Measurements from ENCODE around the gene PPID.
A peak's percentile ranks its signal among the peaks of the same experiment; 100 is the strongest.
"Not testable (repeated sequence)": the region's sequence is repeated elsewhere in the genome, so short reads cannot be mapped to it uniquely, and the experiment has no call there.

The PPID gene

DNA sequence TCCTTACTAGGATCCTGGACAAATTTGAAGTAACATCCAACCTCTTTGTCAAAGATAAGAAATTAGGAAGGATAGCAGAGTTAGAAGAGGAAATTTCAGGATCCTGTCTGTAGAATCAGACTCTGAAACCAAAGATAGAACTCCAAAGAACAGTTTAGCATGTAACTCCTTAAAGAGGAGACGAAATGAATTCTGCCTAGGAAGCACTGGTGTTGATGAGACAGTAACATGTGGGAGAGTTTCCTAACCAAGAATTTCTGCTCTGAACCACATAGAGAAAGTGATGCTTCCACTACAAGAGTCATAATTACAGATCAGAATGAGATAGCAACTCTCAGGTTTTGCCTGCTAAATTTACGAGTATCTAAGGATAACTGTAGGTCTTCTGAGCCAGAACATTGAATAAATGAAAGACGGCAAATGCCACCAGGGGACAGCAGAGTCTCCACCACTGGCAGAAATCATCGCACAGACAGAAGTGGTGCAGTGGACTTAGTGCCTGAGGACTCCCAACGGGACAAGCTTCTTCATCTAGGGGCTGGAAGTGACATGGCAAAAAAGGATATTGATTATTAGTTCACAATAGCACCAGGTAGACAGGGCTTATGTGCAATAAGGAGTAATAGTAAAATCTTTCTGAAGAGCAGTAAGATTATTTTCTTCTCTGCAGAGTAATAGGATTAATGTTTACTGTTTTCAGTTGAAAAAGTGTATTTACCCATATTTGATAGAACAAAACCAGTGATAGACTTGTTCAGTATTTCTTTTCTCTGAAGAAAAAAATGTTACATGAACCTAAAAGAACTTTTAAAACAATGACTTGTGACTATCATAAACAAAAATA lies 6.7 kb upstream of the PPID start:
- Histone ChIP-seq H3K9me3 (ENCODE audit: control insufficient read depth, insufficient read depth, low read length) (no peaks in the 10 kb centered on the region), H3K27me3 (ENCODE audit: control insufficient read depth, insufficient read depth, low read length) (no peaks in the 10 kb centered on the region; the same call in 1 of the 2 replicates), H3K9ac (ENCODE audit: low read depth, low read length) (no peak overlapping the region), H3K4me3 (ENCODE audit: low read depth, low read length) (no peak overlapping the region), H3K27ac (ENCODE audit: low read depth, low read length) (no peak overlapping the region), H3K36me3 (ENCODE audit: control insufficient read depth, insufficient read depth, low read length) (no peaks in the 10 kb centered on the region), H3K4me1 (ENCODE audit: control insufficient read depth, insufficient read depth, low read length) (peaks cover 5% of the 10 kb centered on the region; the same call in 1 of the 2 replicates)

DNA sequence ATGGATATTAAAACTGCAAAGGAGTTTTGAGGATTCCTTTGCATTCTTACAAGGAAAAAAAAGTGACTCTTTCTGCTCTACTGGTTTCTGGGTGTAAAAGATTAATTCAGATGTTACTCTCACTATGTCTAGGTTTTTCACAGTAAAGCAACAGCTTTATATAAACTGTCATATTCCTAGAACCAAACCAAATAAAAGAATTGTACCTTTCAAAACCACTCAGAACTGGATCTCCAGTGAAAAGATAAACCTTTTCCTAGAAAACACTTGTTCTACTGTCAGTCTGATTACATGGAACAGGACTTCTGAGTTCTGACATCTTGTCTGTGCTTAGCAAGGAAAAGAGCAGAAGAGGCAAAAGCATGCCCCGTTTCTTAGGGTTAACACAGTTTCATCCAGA lies 5.0 kb upstream of the PPID start:
- H3K36me3 ChIP-seq (ENCODE audit: control insufficient read depth, insufficient read depth, low read length) = no peaks in the 10 kb centered on the region
- no peaks in the 10 kb centered on the region; the same call in 1 of the 2 replicates for H3K27me3 ChIP-seq (ENCODE audit: control insufficient read depth, insufficient read depth, low read length)
- H3K27ac ChIP-seq (ENCODE audit: low read depth, low read length) = no peak overlapping the region
- no peaks in the 10 kb centered on the region for H3K9me3 ChIP-seq (ENCODE audit: control insufficient read depth, insufficient read depth, low read length)
- peaks cover 8% of the 10 kb centered on the region for H3K4me1 ChIP-seq (ENCODE audit: control insufficient read depth, insufficient read depth, low read length)
- H3K9ac ChIP-seq (ENCODE audit: low read depth, low read length) = no peak overlapping the region
- H3K4me3 ChIP-seq (ENCODE audit: low read depth, low read length) = no peak overlapping the region

DNA sequence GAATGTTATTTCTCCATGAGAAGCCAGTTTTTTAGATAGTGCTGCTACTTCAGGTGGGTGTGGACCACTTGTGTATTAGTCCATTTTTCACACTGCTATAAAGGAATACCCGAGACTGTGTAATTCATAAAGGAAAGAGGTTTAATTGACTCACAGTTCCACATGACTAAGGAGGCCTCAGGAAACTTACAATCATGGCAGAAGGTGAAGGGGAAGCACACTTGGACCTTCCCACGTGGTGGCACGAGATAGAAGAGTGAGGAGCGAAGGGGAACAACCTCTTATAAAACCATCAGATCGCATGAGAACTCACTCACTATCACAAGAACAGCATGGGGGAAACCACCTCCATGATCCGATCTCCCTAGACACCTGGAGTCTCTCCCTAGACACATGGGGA lies 3.4 kb upstream of the PPID start:
- Histone ChIP-seq H3K9ac (ENCODE audit: low read depth, low read length) (no peak overlapping the region), H3K27me3 (ENCODE audit: control insufficient read depth, insufficient read depth, low read length) (no peaks in the 10 kb centered on the region; the same call in 1 of the 2 replicates), H3K4me1 (ENCODE audit: control insufficient read depth, insufficient read depth, low read length) (peaks cover 8% of the 10 kb centered on the region), H3K9me3 (ENCODE audit: control insufficient read depth, insufficient read depth, low read length) (no peaks in the 10 kb centered on the region), H3K27ac (ENCODE audit: low read depth, low read length) (no peak overlapping the region), H3K4me3 (ENCODE audit: low read depth, low read length) (no peak overlapping the region), H3K36me3 (ENCODE audit: control insufficient read depth, insufficient read depth, low read length) (no peaks in the 10 kb centered on the region)

DNA sequence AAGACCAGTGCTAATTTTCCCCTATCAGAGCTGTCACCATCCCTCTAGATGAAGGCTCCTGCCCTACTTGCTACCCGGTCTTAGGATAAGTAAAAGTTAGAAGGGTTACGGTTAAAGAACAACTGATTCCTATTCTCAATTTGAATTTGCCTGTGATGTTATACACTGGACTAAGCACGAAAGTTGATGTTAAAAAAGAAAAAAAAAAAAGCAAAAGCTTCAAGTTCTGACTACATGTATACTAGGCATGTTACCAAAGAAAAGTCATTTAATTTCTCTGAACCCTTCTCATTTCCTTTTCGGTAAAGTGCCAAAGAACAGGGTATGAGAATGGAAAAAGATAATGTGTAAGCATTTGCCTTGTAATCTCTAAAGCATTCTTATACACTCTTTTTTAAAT lies 1.4 kb upstream of the PPID start:
- H3K36me3 ChIP-seq (ENCODE audit: control insufficient read depth, insufficient read depth, low read length) = peaks cover 16% of the 10 kb centered on the region
- no peak overlapping the region for H3K9ac ChIP-seq (ENCODE audit: low read depth, low read length)
- H3K4me3 ChIP-seq (ENCODE audit: low read depth, low read length) = no peak overlapping the region
- no peaks in the 10 kb centered on the region for H3K9me3 ChIP-seq (ENCODE audit: control insufficient read depth, insufficient read depth, low read length)
- peaks cover 8% of the 10 kb centered on the region for H3K4me1 ChIP-seq (ENCODE audit: control insufficient read depth, insufficient read depth, low read length)
- no peaks in the 10 kb centered on the region; the same call in 1 of the 2 replicates for H3K27me3 ChIP-seq (ENCODE audit: control insufficient read depth, insufficient read depth, low read length)
- no peak overlapping the region for H3K27ac ChIP-seq (ENCODE audit: low read depth, low read length)

DNA sequence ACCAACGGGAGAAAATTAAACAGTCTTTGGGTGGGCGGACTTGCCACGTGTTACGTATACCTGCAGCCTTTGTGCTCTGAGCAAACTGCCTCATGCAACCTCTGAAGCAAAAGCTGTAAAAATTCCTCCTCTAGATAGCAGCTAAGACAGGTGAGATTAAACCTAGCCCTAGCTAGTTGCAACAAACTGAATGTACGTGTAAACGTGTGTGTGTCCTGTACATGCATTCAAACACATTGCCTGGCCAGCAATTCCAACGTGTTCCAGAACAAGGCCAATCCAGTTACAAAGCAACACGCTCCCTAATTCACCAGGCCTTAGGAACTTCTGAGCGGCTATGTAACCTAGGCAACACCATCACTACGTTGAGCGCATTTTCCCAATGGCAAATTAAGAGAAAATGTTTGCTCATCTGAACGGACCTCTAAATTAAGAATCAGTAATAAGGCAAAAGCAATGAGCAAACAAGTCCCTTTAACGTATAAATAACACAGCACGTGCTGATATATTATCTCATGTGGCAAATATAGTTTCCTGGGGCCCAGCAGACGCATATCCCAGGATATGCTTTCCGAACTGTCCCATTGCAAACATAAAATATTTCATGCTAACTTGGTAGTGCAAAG lies 792 bp downstream of the PPID start:
- H3K4me1 ChIP-seq (ENCODE audit: control insufficient read depth, insufficient read depth, low read length) = peaks cover 3% of the 10 kb centered on the region
- no peaks in the 10 kb centered on the region for H3K9me3 ChIP-seq (ENCODE audit: control insufficient read depth, insufficient read depth, low read length)
- no peaks in the 10 kb centered on the region for H3K27me3 ChIP-seq (ENCODE audit: control insufficient read depth, insufficient read depth, low read length)
- peak overlapping the region; percentile 82 for H3K4me3 ChIP-seq (ENCODE audit: low read depth, low read length)
- peaks cover 38% of the 10 kb centered on the region for H3K36me3 ChIP-seq (ENCODE audit: control insufficient read depth, insufficient read depth, low read length)
- peak overlapping the region; percentile 81 for H3K9ac ChIP-seq (ENCODE audit: low read depth, low read length)
- peak overlapping the region; percentile 85 for H3K27ac ChIP-seq (ENCODE audit: low read depth, low read length)

DNA sequence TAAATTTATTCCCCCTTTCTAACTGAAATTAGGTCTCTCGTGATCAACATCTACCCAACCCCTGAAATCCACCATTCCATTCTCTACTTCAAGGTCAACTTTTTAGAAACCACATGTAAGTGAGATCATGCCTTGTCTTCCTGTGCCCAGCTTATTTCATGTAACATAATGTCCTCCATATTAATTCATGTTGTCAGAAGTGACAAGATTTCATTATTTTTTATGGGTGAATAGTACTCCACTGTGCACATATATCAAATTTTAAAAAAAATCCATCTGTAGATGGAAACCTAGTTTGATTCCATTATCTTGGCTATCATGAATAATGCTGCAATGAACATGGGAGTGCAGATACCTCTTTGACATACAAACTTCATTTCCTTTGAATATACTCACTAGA lies 1.5 kb downstream of the PPID start:
- H3K4me1 ChIP-seq (ENCODE audit: control insufficient read depth, insufficient read depth, low read length) = peaks cover 3% of the 10 kb centered on the region
- H3K36me3 ChIP-seq (ENCODE audit: control insufficient read depth, insufficient read depth, low read length) = peaks cover 45% of the 10 kb centered on the region
- peak overlapping the region; percentile 81; the same call in 1 of the 2 replicates for H3K9ac ChIP-seq (ENCODE audit: low read depth, low read length)
- H3K27ac ChIP-seq (ENCODE audit: low read depth, low read length) = no peak overlapping the region
- H3K4me3 ChIP-seq (ENCODE audit: low read depth, low read length) = peak overlapping the region; percentile 82
- no peaks in the 10 kb centered on the region for H3K27me3 ChIP-seq (ENCODE audit: control insufficient read depth, insufficient read depth, low read length)
- H3K9me3 ChIP-seq (ENCODE audit: control insufficient read depth, insufficient read depth, low read length) = no peaks in the 10 kb centered on the region

DNA sequence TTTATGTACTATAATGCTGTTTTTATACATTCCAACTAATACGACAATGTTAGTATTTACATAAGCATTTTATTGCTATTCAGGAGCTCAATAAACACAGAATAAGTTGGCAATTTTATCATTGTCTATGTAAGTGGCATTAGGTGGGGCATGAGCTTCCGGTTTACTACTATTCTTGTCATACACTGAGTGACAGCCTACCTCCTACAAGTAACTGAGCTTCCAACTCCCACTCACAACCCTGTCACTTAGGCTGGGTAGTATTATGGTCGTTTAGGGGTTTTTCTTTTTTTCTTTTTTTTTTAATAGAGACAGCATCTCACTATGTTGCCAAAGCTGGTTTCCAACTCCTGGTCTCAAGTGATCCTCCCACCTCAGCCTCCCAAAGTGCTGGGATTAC lies 7.4 kb downstream of the PPID start:
- Histone ChIP-seq H3K36me3 (ENCODE audit: control insufficient read depth, insufficient read depth, low read length) (peaks cover 94% of the 10 kb centered on the region), H3K27ac (ENCODE audit: low read depth, low read length) (no peak overlapping the region), H3K9me3 (ENCODE audit: control insufficient read depth, insufficient read depth, low read length) (no peaks in the 10 kb centered on the region), H3K4me1 (ENCODE audit: control insufficient read depth, insufficient read depth, low read length) (no peaks in the 10 kb centered on the region), H3K9ac (ENCODE audit: low read depth, low read length) (no peak overlapping the region), H3K4me3 (ENCODE audit: low read depth, low read length) (no peak overlapping the region), H3K27me3 (ENCODE audit: control insufficient read depth, insufficient read depth, low read length) (no peaks in the 10 kb centered on the region)

DNA sequence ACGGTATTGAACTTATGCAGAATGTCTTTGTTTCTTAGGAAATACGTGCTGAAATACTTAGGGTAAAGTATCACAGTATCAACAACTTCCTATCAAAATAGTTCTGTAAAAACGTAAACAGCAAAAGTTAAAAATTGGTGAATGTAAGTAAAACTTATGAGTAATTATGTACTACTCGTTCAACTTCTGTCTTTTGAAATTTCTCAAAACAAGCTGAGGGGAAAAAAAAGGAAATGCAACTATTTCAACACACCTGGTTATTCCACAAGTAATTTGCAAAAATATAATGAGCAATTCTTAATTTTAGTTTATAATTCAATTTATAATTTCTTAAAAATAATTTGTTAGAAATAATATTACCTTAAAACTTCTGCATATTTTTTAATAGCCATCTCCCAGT lies 8.3 kb downstream of the PPID start:
- Histone ChIP-seq H3K36me3 (ENCODE audit: control insufficient read depth, insufficient read depth, low read length) (peaks cover 96% of the 10 kb centered on the region), H3K27me3 (ENCODE audit: control insufficient read depth, insufficient read depth, low read length) (no peaks in the 10 kb centered on the region), H3K4me3 (ENCODE audit: low read depth, low read length) (no peak overlapping the region), H3K9ac (ENCODE audit: low read depth, low read length) (no peak overlapping the region), H3K27ac (ENCODE audit: low read depth, low read length) (no peak overlapping the region), H3K4me1 (ENCODE audit: control insufficient read depth, insufficient read depth, low read length) (no peaks in the 10 kb centered on the region), H3K9me3 (ENCODE audit: control insufficient read depth, insufficient read depth, low read length) (no peaks in the 10 kb centered on the region)

DNA sequence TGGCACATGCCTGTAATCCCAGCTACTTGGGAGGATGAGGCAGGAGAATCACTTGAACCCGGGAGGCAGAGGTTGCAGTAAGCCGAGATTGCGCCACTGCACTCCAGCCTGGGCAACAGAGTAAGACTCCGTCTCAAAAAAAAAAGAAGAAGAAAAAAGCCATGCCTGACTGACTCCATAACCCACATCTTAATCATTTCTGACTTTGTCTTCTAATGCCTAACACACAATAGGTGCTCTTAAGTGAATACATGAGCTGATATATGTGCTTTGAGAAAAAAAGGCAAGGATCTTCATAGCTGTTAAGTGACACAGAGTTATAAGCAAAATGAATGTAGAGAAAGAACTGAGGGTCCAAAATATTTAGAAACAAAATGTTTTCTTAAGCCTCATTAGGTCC lies 10.6 kb downstream of the PPID start:
- not testable (repeated sequence) for H3K4me1 ChIP-seq (ENCODE audit: control insufficient read depth, insufficient read depth, low read length); H3K9me3 ChIP-seq (ENCODE audit: control insufficient read depth, insufficient read depth, low read length); H3K9ac ChIP-seq (ENCODE audit: low read depth, low read length); H3K27me3 ChIP-seq (ENCODE audit: control insufficient read depth, insufficient read depth, low read length); H3K27ac ChIP-seq (ENCODE audit: low read depth, low read length); H3K4me3 ChIP-seq (ENCODE audit: low read depth, low read length)
- peaks cover 95% of the 10 kb centered on the region for H3K36me3 ChIP-seq (ENCODE audit: control insufficient read depth, insufficient read depth, low read length)

DNA sequence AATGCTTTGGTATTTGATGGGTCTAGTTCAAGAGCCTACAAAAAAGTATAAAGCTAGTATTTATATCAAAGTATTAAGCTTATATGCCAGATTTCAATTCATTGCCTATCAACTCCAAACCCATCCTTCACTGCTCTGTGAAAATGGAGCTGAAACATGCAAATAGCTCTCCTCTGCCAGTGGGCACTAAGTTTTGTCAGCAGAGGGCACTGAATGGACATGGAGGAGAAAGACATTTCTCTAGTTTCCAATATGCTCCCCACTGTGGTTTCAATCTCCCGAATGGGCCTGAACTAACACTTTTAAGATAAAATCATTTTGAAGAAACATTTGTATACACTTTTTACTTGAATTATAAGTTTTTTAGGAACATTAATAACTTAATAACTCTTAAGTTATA lies 12.4 kb downstream of the PPID start:
- no peaks in the 10 kb centered on the region for H3K9me3 ChIP-seq (ENCODE audit: control insufficient read depth, insufficient read depth, low read length)
- no peaks in the 10 kb centered on the region for H3K27me3 ChIP-seq (ENCODE audit: control insufficient read depth, insufficient read depth, low read length)
- no peak overlapping the region for H3K27ac ChIP-seq (ENCODE audit: low read depth, low read length)
- H3K36me3 ChIP-seq (ENCODE audit: control insufficient read depth, insufficient read depth, low read length) = peaks cover 92% of the 10 kb centered on the region
- H3K4me3 ChIP-seq (ENCODE audit: low read depth, low read length) = no peak overlapping the region
- H3K9ac ChIP-seq (ENCODE audit: low read depth, low read length) = no peak overlapping the region
- H3K4me1 ChIP-seq (ENCODE audit: control insufficient read depth, insufficient read depth, low read length) = no peaks in the 10 kb centered on the region

DNA sequence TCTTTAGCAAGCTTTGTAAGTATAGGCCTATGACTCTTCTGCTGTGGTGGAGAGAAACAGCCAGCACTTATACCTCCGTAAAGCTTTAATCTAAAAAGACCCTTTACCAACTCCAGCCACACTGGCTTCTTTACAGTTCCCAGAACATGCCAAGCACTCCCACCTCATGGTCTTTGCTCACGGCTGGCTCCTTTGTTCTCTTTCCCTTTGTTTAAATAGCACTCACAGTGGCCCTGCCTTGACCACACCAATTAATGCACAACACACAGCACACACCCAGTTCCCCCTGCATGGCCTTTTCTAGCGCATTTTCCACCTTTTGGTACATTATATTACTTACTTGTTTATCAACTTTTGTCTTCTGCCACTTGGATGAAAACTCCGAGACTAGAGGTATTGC lies 18.9 kb downstream of the PPID start:
- H3K4me3 ChIP-seq (ENCODE audit: low read depth, low read length) = no peak overlapping the region
- H3K27ac ChIP-seq (ENCODE audit: low read depth, low read length) = no peak overlapping the region
- H3K9ac ChIP-seq (ENCODE audit: low read depth, low read length) = no peak overlapping the region
- no peaks in the 10 kb centered on the region for H3K4me1 ChIP-seq (ENCODE audit: control insufficient read depth, insufficient read depth, low read length)
- peaks cover 37% of the 10 kb centered on the region for H3K36me3 ChIP-seq (ENCODE audit: control insufficient read depth, insufficient read depth, low read length)
- no peaks in the 10 kb centered on the region for H3K27me3 ChIP-seq (ENCODE audit: control insufficient read depth, insufficient read depth, low read length)
- H3K9me3 ChIP-seq (ENCODE audit: control insufficient read depth, insufficient read depth, low read length) = no peaks in the 10 kb centered on the region

Measured in HUES48 (cell line).